Jurkat, Clone E6-1 (cell line): ENCODE data around the gene WDR46.
A peak's percentile ranks its signal among the peaks of the same experiment; 100 is the strongest.

Experiments
- DNase-seq: peaks from one replicate; pipeline ENCODE4 v3.0.0-alpha.2; 2011; ENCODE audit warnings: low read depth, low spot score
- H3K4me3 ChIP-seq: 2 replicates; pipeline ENCODE4 v1.5.1; 2011; ENCODE audit warnings: mild to moderate bottlenecking, low read length, control low read depth, moderate library complexity

The WDR46 gene

GRCh38 chr6:33314943-33315792, 26.1 kb upstream of the WDR46 start:
- no peak for DNase-seq
- H3K4me3 ChIP-seq = peak overlapping the region; percentile 89; the same call in 1 of the 2 replicates

DNA sequence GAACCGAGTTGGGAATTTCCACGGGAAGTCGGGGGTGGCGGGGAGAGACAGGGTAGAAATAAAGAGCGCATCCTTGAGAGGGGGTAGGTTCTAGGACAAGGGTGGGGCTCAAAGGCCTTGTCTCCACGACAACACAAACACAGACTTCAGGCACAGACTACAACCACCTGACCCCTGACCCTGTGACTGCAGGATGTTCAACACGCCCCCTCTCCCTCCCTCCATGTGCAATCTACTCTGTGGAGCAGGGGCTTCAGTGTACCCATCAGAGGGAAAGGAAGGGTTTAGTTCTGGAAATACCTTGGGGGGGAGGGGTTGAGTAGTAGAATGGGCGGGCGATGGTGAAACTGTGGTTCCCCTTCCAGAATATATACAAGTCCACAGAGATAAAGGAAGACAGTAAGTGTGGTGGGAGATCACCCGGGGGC, 25.5 kb upstream of the WDR46 start:
- peak; percentile 74 for DNase-seq
- peak overlapping the region; percentile 89 for H3K4me3 ChIP-seq

DNA sequence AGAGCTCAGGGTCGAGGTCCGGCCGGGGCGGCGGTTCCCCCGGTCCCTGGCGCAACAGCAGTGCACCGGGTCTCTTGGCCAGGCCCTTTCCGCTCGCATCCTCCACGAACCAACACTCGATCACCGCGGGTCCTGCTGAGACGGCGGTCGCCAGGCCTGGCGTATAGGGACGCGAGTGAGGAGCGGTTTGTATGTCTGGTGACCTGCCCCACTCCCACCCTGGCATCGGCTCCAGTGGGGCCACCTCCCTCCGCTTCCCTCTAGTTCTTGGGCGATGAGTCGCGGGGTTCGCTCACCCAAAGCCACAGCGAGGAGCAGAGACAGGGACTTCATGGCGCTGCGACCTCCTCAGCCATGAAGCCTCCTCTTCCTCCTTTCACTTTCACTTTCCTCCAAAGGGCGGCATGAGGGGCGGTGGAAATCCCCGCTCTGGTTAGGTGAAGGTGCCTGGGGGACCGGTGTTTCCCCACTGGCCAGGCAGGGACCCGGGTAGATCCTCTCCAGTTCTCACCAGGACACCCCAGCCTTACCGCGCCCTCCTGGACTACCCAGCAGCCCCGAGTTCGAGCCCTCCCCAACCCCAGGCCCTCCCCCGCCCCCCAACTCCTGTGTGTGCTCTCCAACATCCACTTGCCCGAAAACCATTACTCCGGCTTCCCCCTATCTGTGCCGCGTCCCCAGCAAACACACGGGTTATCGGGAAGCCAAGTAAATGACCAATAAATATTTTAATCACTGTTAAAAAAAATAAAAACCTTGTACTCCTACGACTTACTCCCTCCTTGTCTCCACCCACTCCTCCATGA, 24.9 kb upstream of the WDR46 start, which contains the start of gene TAPBP:
Gene TAPBP, minus strand, starts transcription at position 370 of the 806 bp plus-strand sequence. Its CDS starts 37 bp downstream, at position 333.
- peak within 1 kb of the TSS; percentile 89 for H3K4me3 ChIP-seq
- DNase-seq = peak; percentile 48

- no peak for DNase-seq
- H3K4me3 ChIP-seq = peak overlapping the region; percentile 89
Measured at GRCh38 chr6:33313105-33313708, 24.2 kb upstream of the WDR46 start.

- DNase-seq = peak; percentile 86
- H3K4me3 ChIP-seq = peak overlapping the region; percentile 89
Measured at GRCh38 chr6:33312361-33313104, 23.5 kb upstream of the WDR46 start.

- no peak overlapping the region for H3K4me3 ChIP-seq
- no peak for DNase-seq
Measured at GRCh38 chr6:33306356-33306755, 17.3 kb upstream of the WDR46 start.

DNA sequence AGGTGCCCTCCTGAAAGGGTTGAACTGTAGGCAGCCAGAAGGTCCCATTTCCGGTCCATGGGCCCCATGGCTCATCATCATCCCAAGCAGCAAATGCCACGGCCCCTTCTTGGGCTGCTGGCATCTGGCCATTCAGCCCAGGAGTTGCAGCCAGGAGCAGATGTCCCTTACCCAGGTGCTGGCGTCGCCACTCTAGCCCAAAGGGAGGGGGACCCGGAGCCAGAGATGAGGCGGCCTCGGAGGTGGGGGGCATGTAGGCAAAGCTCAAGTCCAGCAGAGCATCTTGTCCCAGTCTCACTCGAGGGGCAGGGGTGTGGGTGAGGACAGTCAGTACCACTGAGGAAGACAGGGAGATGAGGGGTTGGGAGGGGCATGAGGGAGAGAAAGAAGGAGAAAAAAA, 16.0 kb upstream of the WDR46 start:
- no peak overlapping the region for H3K4me3 ChIP-seq
- no peak for DNase-seq

DNA sequence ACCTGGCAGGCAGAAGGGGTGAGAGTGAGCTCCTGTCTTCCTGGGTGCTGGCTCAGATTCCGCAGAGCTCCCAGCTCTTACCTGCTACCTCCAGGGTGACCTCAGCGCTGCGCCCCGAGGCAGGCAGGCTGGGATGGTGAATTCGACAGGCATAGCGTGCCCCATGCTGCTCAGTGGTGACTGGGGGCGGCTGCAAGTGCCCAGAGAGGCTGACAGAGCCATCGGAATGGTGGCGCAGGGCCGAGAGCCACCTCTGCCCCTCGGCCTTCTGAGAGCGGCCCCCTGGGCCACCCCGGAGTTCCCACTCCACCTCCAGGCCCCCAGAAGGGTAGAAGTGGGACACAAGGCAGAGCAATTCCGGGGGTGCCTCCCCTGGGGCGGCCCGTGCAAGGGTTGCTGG, 15.2 kb upstream of the WDR46 start:
- no peak overlapping the region for H3K4me3 ChIP-seq
- DNase-seq = no peak

DNA sequence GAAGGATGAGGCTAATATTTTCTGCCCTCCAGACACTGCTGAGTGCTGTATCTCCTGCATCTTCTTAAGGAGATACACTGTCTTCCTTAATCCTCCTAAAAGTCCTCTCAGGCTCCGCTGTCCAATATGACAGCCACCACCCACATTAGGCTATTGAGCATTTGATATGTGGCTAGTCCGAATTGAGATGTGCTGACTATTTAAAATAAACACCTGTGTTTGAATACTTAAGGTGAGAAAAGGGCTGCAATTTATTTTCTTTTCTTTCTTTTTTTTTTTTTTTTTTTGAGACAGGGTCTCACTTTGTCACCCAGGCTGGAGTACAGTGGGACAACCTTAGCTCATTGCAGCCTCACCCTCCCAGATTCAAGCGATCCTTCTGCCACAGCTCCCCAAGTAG, 12.8 kb upstream of the WDR46 start:
- DNase-seq = no peak
- no peak overlapping the region for H3K4me3 ChIP-seq

GRCh38 chr6:33299237-33299944, 10.4 kb upstream of the WDR46 start:
- peak; percentile 90 for DNase-seq
- H3K4me3 ChIP-seq = peak overlapping the region; percentile 89

GRCh38 chr6:33298773-33299236, 9.8 kb upstream of the WDR46 start, which contains the start of gene RGL2:
Gene RGL2 (minus strand): TSS chr6:33298942. CDS start chr6:33298610, 332 bp downstream.
- H3K4me3 ChIP-seq = peak within 1 kb of the TSS; percentile 89
- DNase-seq = no peak

DNA sequence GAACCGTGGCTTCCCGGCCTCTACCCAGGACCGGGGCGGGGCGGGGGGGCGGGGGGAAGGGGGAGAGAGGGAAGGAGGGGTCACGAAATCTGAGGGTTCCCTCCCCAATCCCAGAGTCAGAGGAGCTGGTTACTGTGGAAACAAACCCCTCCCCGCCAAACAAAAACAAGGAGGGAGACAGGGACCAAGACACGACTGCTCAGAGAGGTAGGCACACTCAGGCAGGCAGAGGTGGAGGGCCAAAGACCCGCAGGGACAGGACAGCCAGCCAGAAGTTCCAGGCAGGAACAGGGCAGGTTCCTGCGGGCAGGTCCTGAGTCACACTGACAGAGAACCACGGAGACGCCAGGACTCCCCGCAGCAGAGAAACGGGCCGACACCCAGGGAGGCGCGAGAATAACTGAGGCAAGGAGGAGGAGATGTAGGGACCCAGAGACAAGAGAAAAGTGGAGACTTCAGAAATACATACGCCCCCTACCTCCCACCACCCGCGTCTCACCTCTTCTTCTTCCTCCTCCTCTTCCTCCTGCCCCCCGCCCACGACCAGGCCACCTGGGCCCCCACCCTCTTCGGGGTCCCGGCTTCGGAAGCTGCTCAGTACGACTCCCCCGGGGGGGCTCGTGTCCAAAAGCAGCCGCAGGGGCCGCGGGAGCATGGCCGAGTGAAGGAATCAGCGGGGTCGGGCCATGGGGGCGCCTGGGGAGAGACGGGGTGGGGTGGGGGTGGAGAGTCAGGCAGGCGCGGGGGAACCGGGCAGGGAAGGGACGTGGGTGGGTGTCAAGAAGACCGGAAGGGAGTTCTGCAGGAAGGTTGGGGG, 9.1 kb upstream of the WDR46 start:
- peak overlapping the region; percentile 89 for H3K4me3 ChIP-seq
- DNase-seq = peak; percentile 71

DNA sequence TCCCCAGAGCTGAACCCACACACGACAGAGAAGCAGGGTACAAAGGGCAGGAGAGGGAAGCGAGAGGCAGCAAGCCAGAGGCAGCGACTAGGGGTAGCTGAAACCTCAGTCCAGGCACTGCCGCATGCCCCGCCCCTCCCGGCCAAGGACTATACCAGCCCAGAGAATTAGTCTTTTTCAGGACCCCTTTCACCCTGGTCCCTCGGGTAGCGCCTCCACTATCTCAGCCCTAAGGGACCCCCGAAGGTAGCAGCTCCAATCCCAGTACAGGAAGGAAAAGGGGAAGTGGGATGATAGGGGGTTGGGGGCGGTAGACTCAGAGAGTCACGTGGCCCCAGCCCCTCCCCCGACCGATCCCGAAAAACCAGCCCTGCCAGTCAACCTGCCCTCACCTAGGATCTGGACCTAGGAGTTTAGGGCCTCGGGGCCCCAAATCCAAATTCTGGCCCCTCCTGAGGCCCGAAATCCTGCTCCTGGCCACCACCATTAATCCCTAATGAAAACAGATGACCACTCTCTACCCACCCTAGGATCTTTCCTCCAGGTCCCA, 8.4 kb upstream of the WDR46 start:
- no peak for DNase-seq
- H3K4me3 ChIP-seq = peak overlapping the region; percentile 89

- H3K4me3 ChIP-seq = no peak overlapping the region
- DNase-seq = no peak
Measured at GRCh38 chr6:33296797-33297405, 7.9 kb upstream of the WDR46 start.

GRCh38 chr6:33295621-33296369, 6.8 kb upstream of the WDR46 start:
- no peak overlapping the region for H3K4me3 ChIP-seq
- DNase-seq = no peak
